Sigmoid colon (tissue), 4 donors: ENCODE results near the gene PPP1R16B.

Source experiments
- CTCF ChIP-seq, 4 experiments: fragments of 450-650 bp in 3 of 4; fragments of 200-600 bp in 1 of 4; IDR thresholded peaks; one replicate each; pipeline ENCODE4 v1.5.1; 2016 to 2019; ENCODE audit warnings: antibody characterized with exemption in 4 of 4, mild to moderate bottlenecking in 3 of 4, moderate library complexity in 2 of 4
- EP300 ChIP-seq, 4 donors: sonication (generic); formaldehyde crosslinking; IDR thresholded peaks; one replicate each; pipeline ENCODE4 v1.6.1; 2017; ENCODE audit warnings: antibody characterized with exemption in 4 of 4
- POLR2A ChIP-seq, 2 donors: fragments of 450-650 bp; IDR thresholded peaks; one replicate each; pipeline ENCODE4 v1.6.1; 2016; ENCODE audit warnings: antibody characterized with exemption in 2 of 2, mild to moderate bottlenecking in 2 of 2, moderate library complexity in 2 of 2
- POLR2AphosphoS5 ChIP-seq, 4 donors: sonication (generic); formaldehyde crosslinking; IDR thresholded peaks; one replicate each; pipeline ENCODE4 v1.6.1; 2017; ENCODE audit warnings: antibody characterized with exemption in 4 of 4

GRCh38 chr20:38762174-38762573 is 43.3 kb upstream of the PPP1R16B start:
- no peak for TF ChIP-seq CTCF (IDR thresholded peaks at IDR 0.05)
- no peak for TF ChIP-seq POLR2AphosphoS5 (IDR thresholded peaks at IDR 0.05)
- TF ChIP-seq POLR2A (IDR thresholded peaks at IDR 0.05) = no peak
- TF ChIP-seq EP300 (IDR thresholded peaks at IDR 0.05) = no peak
